Measurements from ENCODE around the gene REEP1. TPM values are rescaled to one million over a fixed set of nuclear protein-coding genes. Genes with fewer than 3 reads are reported as not detected.

REEP1 gene, protein sequence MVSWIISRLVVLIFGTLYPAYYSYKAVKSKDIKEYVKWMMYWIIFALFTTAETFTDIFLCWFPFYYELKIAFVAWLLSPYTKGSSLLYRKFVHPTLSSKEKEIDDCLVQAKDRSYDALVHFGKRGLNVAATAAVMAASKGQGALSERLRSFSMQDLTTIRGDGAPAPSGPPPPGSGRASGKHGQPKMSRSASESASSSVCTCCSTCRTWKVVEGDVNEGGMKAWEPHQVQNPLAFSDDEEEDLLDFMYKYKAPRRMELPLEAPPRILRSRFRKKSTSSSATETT
- 0.88 to 1.3 TPM (median 1.2 TPM) in 5 replicates for total RNA-seq (2022; extraction: Qiagen RNA extraction)

DNA sequence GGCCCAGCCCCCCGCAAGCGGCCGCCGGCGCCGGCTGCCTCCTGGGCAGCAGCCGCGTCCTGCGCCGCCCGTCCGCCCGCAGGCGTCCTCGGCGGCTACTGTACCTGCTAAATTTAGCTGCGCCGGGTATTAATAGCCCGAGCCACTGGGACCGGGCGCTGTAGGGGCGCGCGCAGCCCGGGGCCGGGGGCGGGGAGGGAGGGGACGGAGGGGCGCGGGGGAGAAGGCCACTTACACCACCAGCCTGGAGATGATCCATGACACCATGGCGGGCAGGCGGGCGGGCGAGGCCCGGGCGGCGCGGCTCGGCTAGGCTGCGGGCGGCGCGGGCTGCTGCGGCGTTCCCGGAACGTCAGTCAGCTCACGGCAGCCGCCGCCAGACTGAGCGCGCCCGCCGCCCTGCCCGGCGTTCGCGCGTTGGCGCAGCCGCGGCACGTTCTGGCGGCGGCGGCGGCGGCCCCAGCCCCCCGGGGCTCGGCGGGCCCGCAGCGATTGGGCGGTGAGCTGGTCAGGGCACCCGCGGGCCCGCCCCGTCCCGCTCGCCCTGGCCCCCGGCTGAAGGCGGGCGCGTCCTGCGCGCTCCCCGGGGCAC lies at the start of gene REEP1:
Gene REEP1, minus strand, starts transcription at position 383 of the 592 bp plus-strand sequence. Its CDS starts 116 bp downstream, at position 267.

DNA sequence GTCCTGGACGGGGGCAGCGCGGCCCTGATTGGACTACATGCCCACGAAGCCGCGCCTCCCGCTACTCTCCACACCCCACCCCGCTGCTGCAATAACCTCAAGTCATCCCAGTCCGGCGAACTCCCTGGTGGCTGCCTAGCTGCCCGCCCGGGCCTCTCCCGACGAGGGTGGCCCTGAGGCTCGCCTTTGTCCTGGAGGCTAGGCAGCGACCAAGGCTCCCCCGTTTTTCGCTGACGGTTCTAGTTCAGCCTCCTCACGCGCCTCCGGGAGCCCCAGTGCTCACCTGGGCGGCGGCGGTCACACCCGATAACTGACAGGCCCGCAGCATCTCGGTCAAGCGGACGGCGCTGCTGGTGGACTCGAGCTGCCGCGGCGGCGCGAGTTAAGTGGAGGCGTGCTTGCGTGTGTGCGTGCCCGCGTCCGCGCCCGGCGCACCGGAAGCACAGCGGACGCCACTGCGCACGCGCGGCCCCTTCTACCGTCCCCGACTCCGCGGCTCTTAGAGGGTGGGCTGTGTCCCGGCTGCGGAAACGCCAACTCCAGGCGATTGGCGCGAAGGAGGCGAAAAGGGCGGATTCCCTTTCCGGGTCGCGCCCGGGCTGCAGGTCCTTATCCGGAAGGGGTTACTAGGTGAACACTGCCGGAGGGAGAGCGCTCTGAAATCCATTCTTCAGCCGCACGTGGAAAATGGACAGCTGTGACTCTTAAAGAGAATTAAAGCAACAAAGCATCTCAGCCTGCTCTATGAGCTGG lies 142.2 kb downstream of the REEP1 start, which contains the start of gene IMMT:
Gene IMMT, minus strand, starts transcription at position 408 of the 753 bp plus-strand sequence. Its CDS starts 80 bp downstream, at position 328.

Other genes with a start within 250 kb of the REEP1 start
- gene POLR1A, start 231.7 kb downstream of the REEP1 start, total RNA-seq (2022; extraction: Qiagen RNA extraction), result 16.6 to 25.3 TPM (median 22.0 TPM) in 5 replicates
- gene PTCD3, start 231.4 kb downstream of the REEP1 start, total RNA-seq (2022; extraction: Qiagen RNA extraction), result 63.0 to 75.6 TPM (median 68.1 TPM) in 5 replicates
- 103 to 119 TPM (median 109 TPM) in 5 replicates for gene IMMT, start 142.2 kb downstream of the REEP1 start, total RNA-seq (2022; extraction: Qiagen RNA extraction)
- 62.7 to 101 TPM (median 70.9 TPM) in 5 replicates for gene MRPL35, start 138.2 kb downstream of the REEP1 start, total RNA-seq (2022; extraction: Qiagen RNA extraction)
- gene KDM3A, start 103.7 kb upstream of the REEP1 start, total RNA-seq (2022; extraction: Qiagen RNA extraction), result 19.9 to 27.4 TPM (median 25.0 TPM) in 5 replicates
- 120 to 135 TPM (median 128 TPM) in 5 replicates for gene CHMP3, start 225.8 kb upstream of the REEP1 start, total RNA-seq (2022; extraction: Qiagen RNA extraction)

Data from A549 treated with Mapracorat at 1 μM for 4 hours (cell line).